ENCODE results near the gene YOD1.

YOD1 gene

DNA sequence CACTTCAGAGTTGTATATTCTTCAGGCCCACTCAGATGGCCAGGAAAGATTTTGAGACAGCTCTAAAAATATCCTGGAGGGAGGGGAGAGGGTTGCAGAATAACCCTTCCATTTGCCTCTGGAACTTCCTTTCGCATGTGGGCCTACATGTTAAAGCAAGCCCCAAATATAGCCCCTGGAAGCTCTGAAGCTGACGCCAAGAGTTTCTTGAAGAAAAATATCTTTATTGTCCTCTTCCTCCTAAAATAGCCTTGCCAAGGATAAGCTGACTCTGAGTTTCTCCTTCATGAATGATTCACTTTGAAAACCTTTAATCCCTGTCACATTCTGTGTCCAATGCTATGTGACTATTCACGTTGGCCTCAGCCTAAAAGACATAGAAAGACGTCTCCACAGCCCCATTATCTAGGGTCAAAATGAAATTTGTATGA is 24.9 kb downstream of the YOD1 start:
- DNase-seq (ENCODE audit: low read depth, low spot score): no peak

DNA sequence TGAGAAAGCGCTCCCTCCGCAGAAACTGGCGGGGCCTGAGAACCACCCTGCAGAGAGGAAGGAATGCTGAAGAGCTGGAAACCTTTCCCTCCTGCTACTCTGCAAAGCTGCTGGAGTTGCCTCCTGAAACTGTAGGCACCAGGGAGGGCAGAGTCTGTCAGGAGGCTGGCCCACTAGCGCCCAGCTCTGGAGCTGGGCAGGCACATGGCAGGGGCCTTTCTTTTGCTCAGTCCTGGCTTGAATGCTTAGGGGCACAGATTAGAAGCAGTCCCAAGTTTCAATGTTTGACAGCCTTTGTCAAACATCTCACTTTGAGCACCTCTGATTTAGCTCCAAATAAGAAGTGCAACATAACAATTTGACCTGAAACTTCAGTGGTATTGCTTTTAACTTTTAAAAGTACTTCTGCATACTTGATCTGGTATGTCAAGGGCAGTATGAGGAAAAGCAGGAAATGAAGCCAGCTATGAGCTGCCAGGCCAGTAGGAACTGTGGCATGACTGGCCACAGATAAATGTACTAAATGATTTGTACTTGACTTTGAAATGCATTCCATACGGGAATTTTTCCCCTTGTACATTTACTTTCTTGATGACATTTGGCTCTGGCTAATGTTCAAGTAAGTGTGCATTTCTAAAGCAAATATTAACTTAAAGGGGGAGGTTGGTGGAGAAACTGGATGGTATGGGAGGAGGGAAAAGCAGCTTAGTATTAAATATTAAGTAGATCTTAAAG is 25.7 kb downstream of the YOD1 start:
- DNase-seq (ENCODE audit: low read depth, low spot score): no peak

DNA sequence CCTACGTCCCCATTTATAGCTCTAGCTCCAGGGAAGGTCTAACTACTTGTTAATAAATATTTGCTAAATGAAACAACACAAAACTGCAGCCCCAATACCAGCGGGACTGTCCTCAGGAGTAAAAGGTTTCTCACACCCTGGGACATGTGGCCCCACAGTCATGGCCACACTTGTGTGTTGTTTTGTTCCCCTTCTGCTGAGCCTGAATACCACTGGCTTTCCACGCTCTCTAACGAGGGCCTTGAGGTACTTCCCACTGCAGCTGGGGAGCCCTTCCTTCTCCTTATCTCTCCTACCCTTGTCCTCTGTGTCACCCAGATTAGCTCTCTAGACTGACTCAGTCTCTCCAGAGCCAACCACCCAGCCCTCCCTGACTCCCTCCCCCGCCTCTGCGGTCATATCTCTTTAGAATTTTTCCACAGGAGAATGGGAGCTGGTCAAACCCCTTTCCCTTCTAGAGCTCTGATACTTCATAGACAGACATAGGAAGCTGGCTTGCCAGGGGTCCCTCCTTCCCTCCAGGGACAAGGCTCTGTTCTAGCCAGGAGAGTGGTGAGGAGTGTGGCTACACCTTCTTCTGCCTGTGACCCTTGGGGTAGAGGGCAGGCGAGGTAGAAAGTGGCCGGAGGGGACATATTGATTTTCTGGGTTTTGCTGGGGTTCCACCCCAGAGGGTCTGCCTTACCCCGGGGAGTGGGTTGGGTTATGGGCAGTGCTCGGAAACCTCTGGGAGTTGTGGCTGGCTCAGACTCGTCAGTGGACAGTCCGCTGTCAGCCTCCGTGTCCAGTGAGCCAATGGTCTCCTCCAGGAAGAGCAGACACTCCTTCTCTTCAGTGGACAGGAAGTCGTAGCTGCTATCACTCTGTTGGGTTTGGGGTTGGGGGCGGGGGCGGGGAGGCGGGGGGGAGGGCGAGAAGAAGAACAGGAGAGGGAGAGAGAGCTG is 26.5 kb downstream of the YOD1 start:
- DNase-seq (ENCODE audit: low read depth, low spot score): no peak

DNA sequence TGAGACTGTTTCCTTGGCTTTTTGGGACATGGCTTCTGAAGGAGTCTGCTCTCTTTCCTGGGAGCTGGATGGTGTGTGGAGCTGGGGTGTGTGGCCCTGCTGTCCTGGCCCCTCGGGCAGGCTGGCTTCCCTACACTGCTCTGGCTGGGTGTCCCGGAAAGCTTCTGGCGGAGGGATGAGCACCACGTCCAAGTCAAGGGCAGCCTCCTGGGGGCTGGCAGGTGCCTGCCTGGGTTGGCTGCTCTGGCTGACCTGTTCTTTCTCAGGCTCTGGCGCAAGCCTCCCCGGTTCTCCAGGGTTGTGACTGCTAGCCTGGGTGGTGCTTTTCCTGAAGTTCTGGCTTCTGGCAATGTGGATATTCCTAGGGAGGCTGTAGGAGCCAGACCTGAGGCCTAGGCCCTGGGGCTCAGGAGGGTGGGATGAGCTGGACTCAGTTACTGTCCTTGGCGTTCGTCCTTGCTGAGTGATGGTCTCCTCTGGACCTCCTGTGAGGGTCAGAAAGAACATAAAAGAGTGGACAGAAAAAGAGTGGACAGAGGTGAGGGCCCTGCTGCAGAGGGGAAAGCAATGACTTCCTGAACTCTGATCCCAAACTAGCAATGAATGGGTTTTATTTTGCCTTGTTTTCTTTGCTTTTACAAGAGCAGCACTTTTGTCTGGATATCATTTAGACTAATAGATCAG is 27.9 kb downstream of the YOD1 start:
- DNase-seq (ENCODE audit: low read depth, low spot score): no peak

DNA sequence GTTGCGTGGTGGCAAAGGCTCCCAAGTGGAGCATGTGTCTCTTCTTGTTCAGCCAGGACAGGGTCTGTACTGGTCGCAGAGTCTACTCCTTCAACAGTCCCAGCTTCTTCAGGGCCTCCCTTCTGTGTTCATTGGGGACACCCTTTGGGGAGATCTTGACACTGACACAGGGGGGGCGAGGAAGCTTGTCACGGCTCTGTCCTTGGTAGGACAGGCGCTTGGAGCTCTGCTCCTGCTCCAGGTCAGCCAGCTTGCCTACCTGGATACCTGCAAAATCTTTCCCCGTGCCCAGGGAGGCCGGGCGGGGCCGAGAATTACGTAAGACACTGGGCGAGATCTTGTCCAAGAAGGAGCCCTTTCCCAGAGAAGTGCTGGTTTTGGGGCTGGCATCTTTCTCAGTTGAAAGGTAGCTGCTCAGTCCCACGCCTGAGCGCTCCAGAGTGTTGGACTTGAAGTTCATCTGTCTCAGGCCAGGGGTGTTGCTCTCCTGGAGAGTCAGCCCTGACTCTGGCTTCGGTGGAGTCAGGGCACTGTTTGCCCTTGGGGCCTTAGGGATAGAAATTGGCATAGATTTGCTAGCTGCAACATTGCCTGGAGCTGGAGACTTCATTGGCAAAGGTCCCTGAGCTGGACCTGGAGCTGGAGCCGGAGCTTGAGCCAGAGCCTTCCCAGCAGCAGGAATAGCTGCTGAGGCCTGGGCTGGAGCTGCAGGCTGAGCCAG is 29.0 kb downstream of the YOD1 start:
- no peak for DNase-seq (ENCODE audit: low read depth, low spot score)

DNA sequence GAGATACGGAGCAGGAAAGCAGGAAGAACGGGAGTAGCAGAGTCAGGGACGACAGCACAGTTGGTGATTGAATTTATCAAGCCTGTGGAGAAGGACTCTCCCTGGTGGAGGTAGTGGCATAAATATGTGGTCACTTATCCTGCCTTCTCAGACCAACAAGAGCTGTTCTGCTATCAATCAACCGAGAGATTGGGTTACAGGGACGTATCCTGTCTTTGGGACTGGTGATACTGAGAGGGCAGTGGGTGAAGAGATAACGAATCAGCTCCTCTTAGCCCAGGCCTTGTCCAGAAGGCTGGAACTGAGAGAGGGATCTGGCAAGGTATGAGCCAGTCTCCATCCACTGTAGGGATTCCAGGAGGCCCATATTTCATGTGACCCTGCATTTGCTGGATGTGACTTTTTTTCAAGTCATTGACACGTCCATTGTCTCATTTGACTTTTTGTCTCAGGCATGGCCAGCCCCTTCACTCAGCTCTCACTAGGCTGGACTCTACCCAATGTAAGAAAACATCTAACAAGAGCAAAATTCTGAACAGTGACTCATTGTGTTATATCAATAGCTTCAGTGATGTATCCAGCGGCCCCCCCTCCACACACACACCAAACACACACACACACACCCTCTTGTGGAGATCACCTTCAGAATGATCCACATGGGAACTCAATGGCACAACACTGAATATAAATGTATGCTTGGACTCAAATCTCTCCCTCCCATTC is 29.7 kb downstream of the YOD1 start:
- no peak for DNase-seq (ENCODE audit: low read depth, low spot score)

DNA sequence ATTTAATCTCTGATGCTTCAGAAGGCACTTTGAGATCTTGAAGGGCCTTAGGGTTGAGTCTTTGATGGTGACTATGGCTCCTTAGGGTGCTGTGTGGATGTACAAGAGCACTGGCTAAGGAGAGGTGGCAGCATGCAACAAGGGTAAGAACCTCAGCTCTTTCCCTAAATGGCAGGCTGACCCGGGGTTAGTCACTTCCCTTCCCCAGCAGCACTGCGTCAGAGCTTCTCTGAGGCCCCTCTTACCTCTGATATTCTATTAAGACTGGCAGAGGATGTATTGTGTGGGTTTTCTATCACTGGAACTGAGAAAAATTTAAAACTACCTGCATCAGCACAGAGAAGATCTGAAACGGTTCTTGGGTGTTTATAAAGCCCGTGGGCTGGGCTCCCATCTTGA is 30.3 kb downstream of the YOD1 start:
- DNase-seq (ENCODE audit: low read depth, low spot score): no peak

DNA sequence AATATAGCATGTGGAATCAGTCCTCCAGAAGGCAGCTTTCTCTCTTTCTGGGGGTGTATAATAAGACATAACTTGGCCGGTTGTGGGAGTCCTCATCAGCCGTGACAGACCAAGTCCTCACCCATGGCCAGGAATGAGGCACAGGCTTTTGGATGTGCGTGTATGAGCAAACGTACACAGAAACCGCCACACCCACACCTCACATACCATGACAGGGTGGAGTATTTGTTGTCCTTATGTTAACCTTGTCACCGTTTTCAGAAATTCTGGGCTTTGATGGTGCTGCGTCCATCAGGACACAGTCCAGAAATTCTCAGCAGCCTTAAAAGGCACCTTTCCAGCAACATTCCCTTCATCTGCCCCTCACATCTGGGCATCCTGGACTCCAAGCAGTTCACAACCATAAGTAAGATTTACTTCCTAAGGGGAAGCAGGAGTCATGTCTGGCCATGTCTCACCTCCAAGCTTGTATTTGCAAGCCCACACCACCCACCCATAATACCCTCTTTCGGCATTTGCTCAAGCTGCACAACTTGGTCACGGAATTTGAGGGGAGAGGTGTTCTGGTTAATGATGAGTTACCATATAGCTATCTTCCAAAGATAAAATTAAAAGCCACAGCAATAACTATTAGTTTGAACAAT is 30.8 kb downstream of the YOD1 start:
- no peak for DNase-seq (ENCODE audit: low read depth, low spot score)

DNA sequence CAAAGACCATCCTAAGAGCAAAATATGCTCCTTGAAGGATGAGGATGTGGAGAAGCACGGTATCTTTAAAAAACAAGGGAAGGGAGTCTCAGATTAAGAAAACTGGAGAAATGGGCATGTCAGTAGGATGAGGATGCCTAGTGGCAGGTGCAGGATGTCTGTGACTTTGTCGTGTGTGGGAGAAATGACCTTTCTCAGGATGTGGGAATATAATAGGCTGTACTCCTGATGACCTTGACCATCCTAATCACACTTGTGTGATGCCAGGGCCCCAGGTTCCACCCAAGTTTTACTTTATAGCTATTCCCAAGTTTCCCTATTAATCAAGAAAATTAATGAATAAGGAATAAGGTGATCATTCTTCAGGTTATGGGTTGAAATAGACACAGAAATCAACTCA is 31.3 kb downstream of the YOD1 start:
- DNase-seq (ENCODE audit: low read depth, low spot score): no peak

DNA sequence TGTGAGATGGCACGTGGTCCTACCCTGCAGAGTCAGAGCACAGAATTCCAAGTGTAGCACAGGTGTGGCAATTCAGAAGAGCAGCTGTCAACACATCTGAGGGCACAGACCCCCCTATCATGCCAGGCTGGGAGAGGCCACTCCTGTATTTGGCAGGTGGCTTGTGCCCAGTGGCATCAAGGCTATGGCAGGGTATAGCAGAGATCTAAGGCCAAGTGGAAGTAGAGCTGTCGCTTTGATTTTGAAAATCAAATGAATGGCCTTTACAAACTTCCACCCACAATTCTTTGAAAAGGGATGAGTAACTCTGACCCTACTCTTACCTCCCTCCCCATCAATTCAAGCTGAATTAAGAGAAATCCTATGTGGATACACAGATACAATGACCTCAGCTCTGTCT is 31.8 kb downstream of the YOD1 start:
- DNase-seq (ENCODE audit: low read depth, low spot score): no peak

DNA sequence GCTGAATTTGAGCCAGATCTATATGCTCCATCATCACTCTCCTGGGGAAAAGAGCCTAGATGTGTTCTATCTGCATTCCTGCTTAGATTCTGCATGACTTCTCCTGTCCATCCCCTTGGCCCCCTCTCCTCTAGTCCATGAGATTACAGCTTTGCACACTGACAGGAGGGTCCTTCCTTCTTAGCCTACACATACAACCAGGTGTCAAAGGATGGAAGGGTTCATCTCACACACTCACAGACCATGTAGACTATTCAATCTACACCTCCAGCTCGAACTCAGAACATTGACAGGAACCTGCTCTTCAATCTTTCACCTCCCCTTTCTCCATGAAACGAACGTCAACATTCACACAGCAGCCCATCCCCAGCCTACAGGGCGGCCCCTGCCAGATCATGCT is 32.3 kb downstream of the YOD1 start:
- DNase-seq (ENCODE audit: low read depth, low spot score): no peak

DNA sequence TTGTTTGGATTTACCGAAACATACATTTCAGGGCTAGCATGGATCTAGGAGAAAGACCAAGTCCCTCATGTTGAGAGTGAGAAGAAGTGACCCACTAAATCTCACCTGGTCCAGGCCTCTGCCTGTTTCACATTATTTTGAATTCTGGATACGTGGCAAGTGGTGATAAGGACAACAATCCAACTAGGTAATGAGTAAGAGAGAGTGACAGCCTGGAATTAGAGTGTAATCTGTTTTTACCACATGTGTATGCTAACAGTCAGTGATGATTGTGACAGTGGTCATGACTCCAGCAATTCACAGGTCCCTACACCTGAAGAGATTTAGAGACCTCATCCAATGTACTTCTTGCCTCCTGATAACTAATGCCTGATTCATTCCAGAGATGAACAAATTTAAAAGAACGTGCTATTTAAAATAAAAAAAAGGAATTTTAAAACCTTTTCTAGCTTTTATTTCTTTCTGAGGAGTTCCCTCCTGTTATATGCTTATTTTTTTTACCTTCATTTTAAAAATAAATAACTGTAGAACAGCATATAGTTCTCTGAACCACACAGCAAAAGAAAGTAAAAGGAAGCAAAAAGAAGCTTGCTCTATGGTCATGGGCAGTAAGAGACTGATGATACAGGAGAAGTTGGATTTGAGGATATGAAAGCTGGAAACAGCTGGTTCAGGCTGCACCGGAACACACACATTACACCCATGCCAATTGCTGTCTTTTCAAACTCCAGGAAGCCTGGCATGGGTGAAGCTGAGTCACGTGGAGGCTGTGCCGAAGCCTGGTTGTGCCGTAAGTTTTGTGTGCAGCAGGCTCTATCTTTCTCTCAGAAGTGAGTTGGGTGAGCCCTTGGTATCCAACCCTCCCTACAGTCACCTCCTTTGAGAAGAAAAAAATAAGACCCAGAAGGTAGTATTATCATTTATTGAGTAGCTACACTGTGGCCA is 33.1 kb downstream of the YOD1 start:
- DNase-seq (ENCODE audit: low read depth, low spot score): no peak

DNA sequence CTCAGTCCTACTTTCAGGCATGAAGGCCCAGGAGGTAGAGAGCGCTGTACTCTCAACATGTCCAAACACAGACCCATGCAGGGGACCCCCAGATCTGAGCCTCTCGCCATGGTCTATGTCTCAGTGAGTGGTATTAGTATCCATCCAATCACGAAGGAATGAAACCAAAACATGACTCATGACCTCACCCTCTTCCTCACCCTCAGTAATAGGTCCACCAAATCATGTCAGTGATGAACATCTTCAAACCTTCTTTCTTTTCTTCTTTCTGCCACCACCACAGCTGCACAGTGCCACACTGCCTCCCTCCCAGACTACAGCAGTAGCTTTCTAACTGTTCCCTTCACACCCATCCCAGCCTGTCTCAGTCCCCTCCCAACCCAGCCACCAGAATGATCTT is 35.2 kb downstream of the YOD1 start:
- no peak for DNase-seq (ENCODE audit: low read depth, low spot score)

DNA sequence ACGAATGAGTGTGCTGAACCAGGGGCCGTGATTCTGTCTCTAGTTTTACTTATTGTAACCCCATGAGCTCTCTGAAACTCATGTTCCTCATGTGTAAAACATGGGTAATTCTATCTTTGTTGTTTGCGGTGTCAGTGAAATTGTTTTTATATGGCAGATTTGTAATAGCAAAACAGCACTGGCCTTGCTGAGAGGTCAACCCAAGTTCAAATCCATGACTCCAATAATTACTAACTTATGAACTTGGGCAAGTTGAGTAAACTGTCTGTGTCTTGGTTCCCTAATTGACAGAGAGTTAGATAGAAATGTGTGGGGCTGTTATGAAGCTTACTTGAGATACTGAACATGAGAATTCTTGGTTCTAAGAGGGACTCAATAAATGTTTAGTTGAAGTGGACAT is 36.3 kb downstream of the YOD1 start:
- no peak for DNase-seq (ENCODE audit: low read depth, low spot score)

DNA sequence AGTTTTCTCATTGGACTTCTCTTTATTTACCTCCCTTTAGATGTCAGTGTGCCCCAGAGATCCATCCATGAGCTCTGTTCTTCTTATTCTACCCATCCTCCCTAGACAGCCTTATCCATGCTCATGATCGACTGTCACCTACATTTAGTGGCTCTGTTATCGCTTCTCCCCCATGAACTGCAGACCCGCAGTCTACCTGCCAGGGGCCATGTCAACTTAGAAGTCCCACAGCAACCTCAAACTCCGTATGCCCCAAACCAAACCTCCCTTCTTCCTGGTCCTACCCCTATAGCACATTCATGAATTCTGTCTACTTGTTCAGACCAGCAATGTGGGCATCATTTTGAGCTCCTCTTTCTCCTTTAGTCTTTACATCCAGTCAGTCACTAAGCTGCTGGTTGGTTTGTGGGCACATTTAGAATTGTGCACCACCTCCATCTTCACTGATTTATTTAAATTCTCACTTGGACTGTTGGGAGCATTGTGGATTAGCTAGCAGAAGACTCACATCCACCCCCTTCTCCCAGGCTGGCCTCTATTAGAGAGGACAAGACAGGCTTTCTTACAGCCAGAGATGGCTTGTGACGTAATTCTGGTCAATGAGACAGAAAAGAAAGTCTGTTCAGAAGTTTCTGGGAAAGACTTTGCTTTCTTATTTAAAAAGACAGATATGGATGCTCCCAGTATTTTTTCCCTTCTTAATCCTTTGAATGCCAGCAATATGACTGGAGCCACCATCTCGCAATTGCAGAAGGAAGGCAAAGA is 37.5 kb downstream of the YOD1 start:
- DNase-seq (ENCODE audit: low read depth, low spot score): no peak

DNA sequence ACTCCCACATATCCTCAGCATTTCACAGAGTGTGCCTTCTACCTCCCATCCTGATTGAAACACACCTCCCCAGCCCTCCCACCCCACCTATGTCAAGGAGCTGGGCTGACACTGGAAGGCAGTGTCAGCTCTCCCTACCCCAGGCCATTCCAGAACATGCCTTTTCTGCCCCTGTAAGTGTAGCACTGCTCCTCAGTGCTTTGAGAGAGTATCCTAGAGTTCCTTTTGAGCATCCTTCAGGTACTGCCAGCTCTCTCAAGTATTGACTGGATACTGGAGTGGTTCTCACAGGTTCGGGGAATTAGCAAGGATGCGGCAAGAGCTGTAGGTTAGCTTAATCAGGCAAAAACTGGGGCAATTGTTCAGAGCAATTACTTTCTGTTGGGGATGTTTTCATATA is 40.3 kb downstream of the YOD1 start:
- DNase-seq (ENCODE audit: low read depth, low spot score): no peak

DNA sequence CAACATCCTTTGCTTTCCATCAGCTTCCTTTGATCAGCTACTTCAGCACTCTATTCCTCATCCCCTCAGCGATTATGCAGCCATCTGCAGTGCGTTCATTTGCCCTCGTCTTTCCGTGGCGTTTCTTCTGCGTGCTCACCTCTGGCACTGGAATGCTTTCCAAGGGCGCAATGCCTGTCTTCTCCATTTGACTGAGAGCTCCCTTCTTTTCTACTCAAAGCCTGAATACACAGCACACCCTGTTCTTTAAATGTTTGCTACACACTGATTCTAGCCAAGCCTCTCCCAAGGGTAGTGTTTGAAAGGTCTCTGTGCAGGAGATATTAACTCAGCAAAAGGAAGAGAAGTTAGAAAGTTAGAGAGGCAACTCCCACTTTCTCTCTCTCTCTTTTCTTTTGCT is 41.1 kb downstream of the YOD1 start:
- DNase-seq (ENCODE audit: low read depth, low spot score): no peak

DNA sequence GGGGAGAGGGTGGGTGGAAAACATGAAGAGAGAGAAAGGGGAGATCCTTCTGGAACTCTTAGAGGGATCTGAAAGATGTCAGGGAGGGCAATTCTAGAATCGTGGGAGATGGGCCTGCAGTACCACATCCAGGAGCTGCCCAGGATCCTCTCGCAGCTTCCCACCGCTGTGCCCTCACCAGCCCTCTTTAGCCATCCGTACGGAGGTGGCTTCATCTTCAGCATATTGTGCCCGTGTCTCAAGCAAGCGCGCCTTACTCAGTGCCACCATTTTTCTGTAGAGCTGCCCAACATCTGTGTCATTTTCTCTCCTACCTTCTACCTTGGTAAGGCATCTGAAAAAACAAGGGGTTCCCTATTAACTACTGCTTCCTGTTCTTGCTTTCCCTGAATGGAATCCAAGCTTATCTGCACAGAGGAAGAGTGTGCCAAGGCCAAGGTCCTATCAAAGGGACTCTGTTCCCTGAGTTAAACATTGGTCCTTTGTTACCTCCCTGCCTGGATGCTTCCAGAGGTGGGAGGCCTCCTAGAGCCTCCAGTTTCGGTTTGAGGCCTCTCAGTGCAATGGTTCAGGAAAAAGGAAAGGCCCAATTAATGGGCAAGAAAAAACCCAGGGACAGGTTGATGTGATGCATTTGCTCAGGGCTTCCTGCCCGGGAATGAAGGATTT is 41.7 kb downstream of the YOD1 start:
- no peak for DNase-seq (ENCODE audit: low read depth, low spot score)

All from activated naive CD8-positive, alpha-beta T cell treated with anti-CD3 and anti-CD28 coated beads, Interleukin-2, amount 50 U/mL, for 16 hours (primary cell).